HepG2 (cell line): ENCODE results near the gene SNAI3. TPM values are rescaled to one million over a fixed set of nuclear protein-coding genes. Genes with fewer than 3 reads are reported as not detected.

ENCODE experiments used
- AKNA ChIP-seq: sonication (generic); formaldehyde crosslinking; IDR thresholded peaks from 2 replicates; pipeline ENCODE4 v1.4.0; 2020; ENCODE audit warnings: missing genetic modification reagents, borderline replicate concordance
- CREM ChIP-seq, 2 experiments: sonication (generic) in 1 of 2; formaldehyde crosslinking in 1 of 2; IDR thresholded peaks; 2 replicates each; pipeline versions ENCODE4 v1.4.0 to v1.6.1; 2016 to 2020; ENCODE audit warnings: antibody characterized with exemption in 1 of 2, mild to moderate bottlenecking in 1 of 2, missing genetic modification reagents in 1 of 2
- GATAD1 ChIP-seq: IDR thresholded peaks from 2 replicates; pipeline ENCODE4 v1.6.1; 2016; ENCODE audit warnings: missing genetic modification reagents, missing compliant biosample characterization
- PAF1 ChIP-seq: IDR thresholded peaks from 2 replicates; pipeline ENCODE4 v1.6.1; 2016; ENCODE audit warnings: missing genetic modification reagents, missing compliant biosample characterization
- POGK ChIP-seq: sonication (generic); formaldehyde crosslinking; conservative IDR thresholded peaks from 2 replicates; pipeline ENCODE4 v1.8.0; 2022; ENCODE audit warnings: mild to moderate bottlenecking, moderate library complexity, missing genetic modification reagents
- POLR2A ChIP-seq, 2 experiments: IDR thresholded peaks; 2 replicates each; pipeline ENCODE4 v1.6.1; 2011; ENCODE audit warnings: low read depth in 2 of 2, low read length in 2 of 2, mild to moderate bottlenecking in 1 of 2, moderate library complexity in 1 of 2; ENCODE audit not compliant: insufficient read depth in 1 of 2
- SRSF9 ChIP-seq: fragments of 200-400 bp; formaldehyde crosslinking; IDR thresholded peaks from 2 replicates; pipeline ENCODE4 v1.6.1; 2018; ENCODE audit warnings: borderline replicate concordance, mild to moderate bottlenecking, low read depth, low read length; ENCODE audit not compliant: insufficient read depth, poor library complexity, severe bottlenecking
- SRY ChIP-seq: sonication (generic); formaldehyde crosslinking; IDR thresholded peaks from 2 replicates; pipeline ENCODE4 v1.8.0; 2022; ENCODE audit warnings: mild to moderate bottlenecking, missing genetic modification reagents
- ZC3H13 ChIP-seq: sonication (generic); formaldehyde crosslinking; IDR thresholded peaks from 2 replicates; pipeline ENCODE4 v1.8.1; 2023; ENCODE audit warnings: mild to moderate bottlenecking, missing genetic modification reagents, moderate library complexity
- ZFAT ChIP-seq: sonication (generic); formaldehyde crosslinking; conservative IDR thresholded peaks from 2 replicates; pipeline ENCODE4 v1.8.1; 2023; ENCODE audit warnings: missing genetic modification reagents, inconsistent platforms
- ZNF367 ChIP-seq: sonication (generic); formaldehyde crosslinking; IDR thresholded peaks from 2 replicates; pipeline ENCODE4 v1.4.0; 2020; ENCODE audit warnings: missing genetic modification reagents, borderline replicate concordance
- ZNF430 ChIP-seq: sonication (generic); formaldehyde crosslinking; IDR thresholded peaks from 2 replicates; pipeline ENCODE4 v1.9.0; 2021; ENCODE audit warnings: mild to moderate bottlenecking, missing genetic modification reagents
- ZNF607 ChIP-seq: sonication (generic); formaldehyde crosslinking; IDR thresholded peaks from 2 replicates; pipeline ENCODE4 v1.5.1; 2020; ENCODE audit warnings: missing genetic modification reagents, mild to moderate bottlenecking, borderline replicate concordance
- ZNF766 ChIP-seq: sonication (generic); formaldehyde crosslinking; IDR thresholded peaks from 2 replicates; pipeline ENCODE4 v1.5.0; 2020; ENCODE audit warnings: missing genetic modification reagents, borderline replicate concordance
- polyA plus RNA-seq, 8 experiments: library from polyadenylated mRNA; depleted of rRNA in 3 of 8; stranded (reverse) in 7 of 8; unstranded in 1 of 8; fragments of >200 nt; fragmentation: Illumina TruSeq in 4 of 8; extraction: Trizol in 4 of 8; gene quantifications; 2 replicates each; pipeline versions ENCODE4 v1.2.1 to v1.2.3, GENCODE V29; 2011 to 2016; ENCODE audit warnings: low read depth in 4 of 8, missing spikeins in 1 of 8, mixed read lengths in 1 of 8; ENCODE audit not compliant: insufficient read depth in 1 of 8
- total RNA-seq, 5 experiments: library from RNA; depleted of rRNA; stranded (reverse); fragments of >200 nt; fragmentation: Illumina TruSeq; extraction: Trizol; gene quantifications; 2 replicates each; pipeline ENCODE4 v1.2.3, GENCODE V29; 2016; ENCODE audit warnings: low read depth in 1 of 5
- TF ChIP-seq, protein P1 (sequence below): sonication (generic); formaldehyde crosslinking; IDR thresholded peaks from 2 replicates; pipeline ENCODE4 v1.5.1; 2020; ENCODE audit warnings: mild to moderate bottlenecking, missing genetic modification reagents, moderate library complexity
- TF ChIP-seq, protein P2 (sequence below): sonication (generic); formaldehyde crosslinking; IDR thresholded peaks from 2 replicates; pipeline ENCODE4 v1.4.0; 2020; ENCODE audit warnings: missing genetic modification reagents

The SNAI3 gene
- total and polyA plus RNA-seq, 2 of the 13 experiments (the other 11 are each of a cell fraction or from before 2014, with no cell fraction given): 0.09 to 0.18 TPM

- TF ChIP-seq AKNA (CRISPR knock-in tag): no peak
- 0 out of 2 replicates have a peak, but pooled peaks have one; percentile 36 for TF ChIP-seq ZC3H13 (CRISPR knock-in tag)
- no peak for TF ChIP-seq SRSF9
- no peak for TF ChIP-seq ZFAT (CRISPR knock-in tag)
- peak in 1 of 2 experiments; percentile 19; a peak in 1 of 4 replicates for TF ChIP-seq POLR2A (IDR thresholded peaks at IDR 0.05; ENCODE audit: insufficient read depth in 1 of 2, low read depth in 2 of 2, low read length in 2 of 2)
- TF ChIP-seq GATAD1: no peak
- TF ChIP-seq ZNF430: no peak
- TF ChIP-seq PAF1 (CRISPR knock-in tag): no peak
- TF ChIP-seq, protein P1, sequence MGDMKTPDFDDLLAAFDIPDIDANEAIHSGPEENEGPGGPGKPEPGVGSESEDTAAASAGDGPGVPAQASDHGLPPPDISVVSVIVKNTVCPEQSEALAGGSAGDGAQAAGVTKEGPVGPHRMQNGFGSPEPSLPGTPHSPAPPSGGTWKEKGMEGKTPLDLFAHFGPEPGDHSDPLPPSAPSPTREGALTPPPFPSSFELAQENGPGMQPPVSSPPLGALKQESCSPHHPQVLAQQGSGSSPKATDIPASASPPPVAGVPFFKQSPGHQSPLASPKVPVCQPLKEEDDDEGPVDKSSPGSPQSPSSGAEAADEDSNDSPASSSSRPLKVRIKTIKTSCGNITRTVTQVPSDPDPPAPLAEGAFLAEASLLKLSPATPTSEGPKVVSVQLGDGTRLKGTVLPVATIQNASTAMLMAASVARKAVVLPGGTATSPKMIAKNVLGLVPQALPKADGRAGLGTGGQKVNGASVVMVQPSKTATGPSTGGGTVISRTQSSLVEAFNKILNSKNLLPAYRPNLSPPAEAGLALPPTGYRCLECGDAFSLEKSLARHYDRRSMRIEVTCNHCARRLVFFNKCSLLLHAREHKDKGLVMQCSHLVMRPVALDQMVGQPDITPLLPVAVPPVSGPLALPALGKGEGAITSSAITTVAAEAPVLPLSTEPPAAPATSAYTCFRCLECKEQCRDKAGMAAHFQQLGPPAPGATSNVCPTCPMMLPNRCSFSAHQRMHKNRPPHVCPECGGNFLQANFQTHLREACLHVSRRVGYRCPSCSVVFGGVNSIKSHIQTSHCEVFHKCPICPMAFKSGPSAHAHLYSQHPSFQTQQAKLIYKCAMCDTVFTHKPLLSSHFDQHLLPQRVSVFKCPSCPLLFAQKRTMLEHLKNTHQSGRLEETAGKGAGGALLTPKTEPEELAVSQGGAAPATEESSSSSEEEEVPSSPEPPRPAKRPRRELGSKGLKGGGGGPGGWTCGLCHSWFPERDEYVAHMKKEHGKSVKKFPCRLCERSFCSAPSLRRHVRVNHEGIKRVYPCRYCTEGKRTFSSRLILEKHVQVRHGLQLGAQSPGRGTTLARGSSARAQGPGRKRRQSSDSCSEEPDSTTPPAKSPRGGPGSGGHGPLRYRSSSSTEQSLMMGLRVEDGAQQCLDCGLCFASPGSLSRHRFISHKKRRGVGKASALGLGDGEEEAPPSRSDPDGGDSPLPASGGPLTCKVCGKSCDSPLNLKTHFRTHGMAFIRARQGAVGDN (CRISPR knock-in tag): peak; percentile 33
- TF ChIP-seq CREM (IDR thresholded peaks at IDR 0.05): no peak
- 0 out of 2 replicates have a peak, but pooled peaks have one; percentile 6 for TF ChIP-seq CREM (CRISPR knock-in tag; IDR thresholded peaks at IDR 0.05)
- TF ChIP-seq SRY (CRISPR knock-in tag): no peak
- no peak for TF ChIP-seq ZNF607 (CRISPR knock-in tag)
- TF ChIP-seq ZNF367 (CRISPR knock-in tag): no peak
- no peak for TF ChIP-seq ZNF766 (CRISPR knock-in tag)
- TF ChIP-seq, protein P2, sequence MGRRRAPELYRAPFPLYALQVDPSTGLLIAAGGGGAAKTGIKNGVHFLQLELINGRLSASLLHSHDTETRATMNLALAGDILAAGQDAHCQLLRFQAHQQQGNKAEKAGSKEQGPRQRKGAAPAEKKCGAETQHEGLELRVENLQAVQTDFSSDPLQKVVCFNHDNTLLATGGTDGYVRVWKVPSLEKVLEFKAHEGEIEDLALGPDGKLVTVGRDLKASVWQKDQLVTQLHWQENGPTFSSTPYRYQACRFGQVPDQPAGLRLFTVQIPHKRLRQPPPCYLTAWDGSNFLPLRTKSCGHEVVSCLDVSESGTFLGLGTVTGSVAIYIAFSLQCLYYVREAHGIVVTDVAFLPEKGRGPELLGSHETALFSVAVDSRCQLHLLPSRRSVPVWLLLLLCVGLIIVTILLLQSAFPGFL (CRISPR knock-in tag): no peak
- TF ChIP-seq POGK (CRISPR knock-in tag): no peak
- TF ChIP-seq, all 625 proteins: peak for 9
These were observed 9.6 kb downstream of the SNAI3 start (continued) for GRCh38 chr16:88676502-88677242.
